OCI-LY7 (cell line): ENCODE data around the gene PLEKHG5. TPM values are rescaled to one million over a fixed set of nuclear protein-coding genes. Genes with fewer than 3 reads are reported as not detected.

Experiments
- BruUV-seq: library from RNA; stranded (reverse); fragments of 400-500 nt; replicated peaks from 2 replicates; lab custom pipeline; 2021; lab: Mats Ljungman, UMichigan
- CTCF ChIA-PET: fragments of 300-600 bp; sonication (Branson Sonifier 250); formaldehyde crosslinking; loops from one replicate; lab custom pipeline; 2022; ENCODE audit warnings: antibody characterized with exemption; ENCODE audit not compliant: unreplicated experiment; lab: Charles Lee
- POLR2A ChIA-PET: fragments of 300-600 bp; sonication (Branson Sonifier 250); formaldehyde crosslinking; loops from one replicate; lab custom pipeline; 2022; ENCODE audit warnings: antibody characterized with exemption; lab: Charles Lee
- DNase-seq: peaks from one replicate; pipeline ENCODE4 v3.0.0-alpha.2; 2015; ENCODE audit warnings: low spot score
- H2AFZ ChIP-seq: fragments of 200-600 bp; sonication (generic), shearing (Covaris generic); 2 replicates; pipeline ENCODE4 v1.6.1; 2014; ENCODE audit warnings: mild to moderate bottlenecking, antibody characterized with exemption, low read length, moderate library complexity
- H3K27ac ChIP-seq: fragments of 200-600 bp; sonication (generic); 2 replicates; pipeline ENCODE4 v1.5.1; 2014; ENCODE audit warnings: mixed run types, low read depth, mild to moderate bottlenecking, moderate library complexity, low read length, inconsistent platforms; ENCODE audit not compliant: poor library complexity, severe bottlenecking
- H3K36me3 ChIP-seq: fragments of 200-600 bp; sonication (generic); 2 replicates; pipeline ENCODE4 v1.6.1; 2014; ENCODE audit warnings: mild to moderate bottlenecking, antibody characterized with exemption, low read length, moderate library complexity, mixed read lengths; ENCODE audit not compliant: insufficient read depth
- H3K4me1 ChIP-seq: fragments of 200-600 bp; sonication (generic); 2 replicates; pipeline ENCODE4 v1.5.1; 2014; ENCODE audit warnings: mild to moderate bottlenecking, low read length; ENCODE audit not compliant: insufficient read depth, poor library complexity, severe bottlenecking
- H3K4me2 ChIP-seq: fragments of 200-600 bp; sonication (generic); 2 replicates; pipeline ENCODE4 v1.6.1; 2014; ENCODE audit warnings: mild to moderate bottlenecking, low read length
- H3K4me3 ChIP-seq: fragments of 200-600 bp; sonication (generic); 2 replicates; pipeline ENCODE4 v1.5.1; 2014; ENCODE audit warnings: mild to moderate bottlenecking, low read depth, low read length; ENCODE audit not compliant: poor library complexity, severe bottlenecking
- H3K79me2 ChIP-seq: fragments of 200-600 bp; sonication (generic); 2 replicates; pipeline ENCODE4 v1.6.1; 2016; ENCODE audit warnings: low read depth, mild to moderate bottlenecking, low read length, moderate library complexity, mixed read lengths; ENCODE audit not compliant: insufficient read depth
- H3K9me2 ChIP-seq: fragments of 200-600 bp; sonication (generic); 2 replicates; pipeline ENCODE4 v1.6.1; 2016; ENCODE audit warnings: mild to moderate bottlenecking, low read length, mixed read lengths; ENCODE audit not compliant: insufficient read depth
- H3K9me3 ChIP-seq: fragments of 200-600 bp; sonication (generic); 2 replicates; pipeline ENCODE4 v1.6.1; 2014; ENCODE audit warnings: mild to moderate bottlenecking, mixed run types, low read length, mixed read lengths
- H4K20me1 ChIP-seq: fragments of 200-600 bp; sonication (generic); 2 replicates; pipeline ENCODE4 v1.6.1; 2014; ENCODE audit warnings: mild to moderate bottlenecking, antibody characterized with exemption, low read length, moderate library complexity, mixed read lengths; ENCODE audit not compliant: insufficient read depth
- EZH2phosphoT487 ChIP-seq: fragments of 200-600 bp; sonication (generic); IDR thresholded peaks from 2 replicates; pipeline ENCODE4 v1.6.1; 2018; ENCODE audit warnings: low read depth, borderline replicate concordance, mild to moderate bottlenecking, mixed run types, antibody characterized with exemption, low read length, moderate library complexity, mixed read lengths
- intact Hi-C: fragments of 100-400 bp; cut with micrococcal nuclease; formaldehyde crosslinking; loops from one replicate; pipeline ENCODE4 v1.10.0; 2022; ENCODE audit not compliant: unreplicated experiment
- total RNA-seq, 2 experiments: library from RNA; depleted of rRNA in 1 of 2; stranded (reverse); fragments of >200 nt in 1 of 2; shearing (Covaris generic) in 1 of 2; gene quantifications; 2 replicates each; pipeline ENCODE4 v1.2.3, GENCODE V29; 2014 to 2022
- TF ChIP-seq, protein P1 (sequence below): fragments of 200-600 bp; sonication (generic); conservative IDR thresholded peaks from 2 replicates; pipeline ENCODE4 v1.5.1; 2014; ENCODE audit warnings: mild to moderate bottlenecking, antibody characterized with exemption, low read length, moderate library complexity, mixed read lengths

PLEKHG5 gene
- total RNA-seq, 2 experiments from 2014 or later: 1.6 to 2.4 TPM

DNA sequence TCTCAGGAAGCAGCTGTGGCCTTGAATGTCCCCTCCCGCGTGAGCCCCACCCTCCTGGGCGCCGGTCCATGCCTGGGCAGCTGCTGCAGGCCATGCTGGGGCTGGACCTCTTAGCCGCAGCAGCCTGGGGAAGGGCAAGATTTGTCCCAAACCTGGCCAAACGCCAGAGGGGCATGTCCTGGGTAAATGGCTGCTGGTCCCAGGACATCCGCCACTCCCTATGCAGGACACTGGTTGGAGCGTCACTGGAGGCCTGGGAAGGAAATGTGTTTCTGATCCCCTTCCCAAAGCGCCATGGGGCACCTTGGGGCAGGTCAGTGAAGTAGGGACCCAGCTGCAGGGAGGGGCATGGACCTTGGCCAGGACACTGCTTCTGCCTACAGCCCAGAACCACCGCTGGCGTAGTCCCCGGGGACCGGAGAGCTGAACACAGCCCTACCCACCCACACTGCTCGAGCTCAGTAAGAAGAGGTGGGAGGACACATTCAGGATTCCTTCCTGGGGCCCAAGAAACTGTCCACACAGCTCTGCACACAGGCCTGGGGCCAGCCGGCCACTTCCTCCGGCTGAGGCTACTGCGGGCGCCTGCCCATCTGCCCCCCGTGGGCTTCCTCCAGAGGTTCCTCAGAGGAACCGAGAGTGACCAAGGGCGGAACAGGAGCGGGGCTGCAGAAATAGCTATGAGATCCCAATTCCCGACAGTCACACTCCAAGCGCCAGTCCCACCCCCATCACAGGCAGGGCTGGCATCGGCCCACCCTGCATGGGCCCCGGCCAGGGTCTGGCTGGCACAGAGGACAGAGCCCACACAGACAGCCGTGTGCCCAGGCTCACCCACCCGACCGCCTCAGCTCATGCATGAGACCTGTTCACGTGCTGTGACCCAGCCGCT lies 10.8 kb upstream of the PLEKHG5 start:
- DNase-seq: no peak
- no peaks in the 10 kb centered on the region for H3K9me3 ChIP-seq
- TF ChIP-seq, protein P1, sequence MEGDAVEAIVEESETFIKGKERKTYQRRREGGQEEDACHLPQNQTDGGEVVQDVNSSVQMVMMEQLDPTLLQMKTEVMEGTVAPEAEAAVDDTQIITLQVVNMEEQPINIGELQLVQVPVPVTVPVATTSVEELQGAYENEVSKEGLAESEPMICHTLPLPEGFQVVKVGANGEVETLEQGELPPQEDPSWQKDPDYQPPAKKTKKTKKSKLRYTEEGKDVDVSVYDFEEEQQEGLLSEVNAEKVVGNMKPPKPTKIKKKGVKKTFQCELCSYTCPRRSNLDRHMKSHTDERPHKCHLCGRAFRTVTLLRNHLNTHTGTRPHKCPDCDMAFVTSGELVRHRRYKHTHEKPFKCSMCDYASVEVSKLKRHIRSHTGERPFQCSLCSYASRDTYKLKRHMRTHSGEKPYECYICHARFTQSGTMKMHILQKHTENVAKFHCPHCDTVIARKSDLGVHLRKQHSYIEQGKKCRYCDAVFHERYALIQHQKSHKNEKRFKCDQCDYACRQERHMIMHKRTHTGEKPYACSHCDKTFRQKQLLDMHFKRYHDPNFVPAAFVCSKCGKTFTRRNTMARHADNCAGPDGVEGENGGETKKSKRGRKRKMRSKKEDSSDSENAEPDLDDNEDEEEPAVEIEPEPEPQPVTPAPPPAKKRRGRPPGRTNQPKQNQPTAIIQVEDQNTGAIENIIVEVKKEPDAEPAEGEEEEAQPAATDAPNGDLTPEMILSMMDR: no peak
- no peak for TF ChIP-seq EZH2phosphoT487
- no peaks in the 10 kb centered on the region for H3K4me1 ChIP-seq
- intact Hi-C loops: no loop called here
- H4K20me1 ChIP-seq: no peaks in the 10 kb centered on the region
- CTCF ChIA-PET: no interaction called here
- no peak overlapping the region for H2AFZ ChIP-seq
- no TSS peak for BruUV-seq
- no peaks in the 10 kb centered on the region for H3K36me3 ChIP-seq
- H3K27ac ChIP-seq: no peak overlapping the region
- no peaks in the 10 kb centered on the region for H3K9me2 ChIP-seq
- no peak overlapping the region for H3K4me2 ChIP-seq
- POLR2A ChIA-PET: no interaction called here
- no peaks in the 10 kb centered on the region for H3K79me2 ChIP-seq
- H3K4me3 ChIP-seq: no peak overlapping the region

DNA sequence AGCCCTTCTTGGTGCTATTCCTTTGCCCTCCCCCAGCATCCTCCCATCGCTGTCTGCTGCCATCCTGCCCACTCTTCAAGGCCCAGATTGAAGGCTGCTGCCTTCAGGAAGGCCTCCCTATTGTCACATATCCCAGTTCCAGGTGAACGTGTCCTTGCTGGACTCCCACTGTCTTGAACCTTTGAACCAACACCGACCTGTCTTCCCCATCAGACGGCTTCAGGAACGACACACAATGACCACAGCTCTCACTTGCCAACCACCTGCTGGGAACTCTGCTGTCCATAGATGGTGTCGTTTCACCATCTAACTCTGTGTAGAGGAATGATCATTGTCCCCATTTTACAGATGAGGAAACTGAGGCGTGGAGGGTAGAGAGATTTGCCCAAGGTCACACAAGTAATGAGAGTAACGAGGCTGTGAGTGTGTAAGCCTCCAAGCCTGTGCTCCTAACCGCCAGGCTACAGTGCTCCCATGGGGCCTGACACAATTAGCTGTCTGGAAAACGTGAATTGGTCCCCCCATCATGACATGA lies 9.9 kb upstream of the PLEKHG5 start:
- ChIA-PET POLR2A (no interaction called here), CTCF (no interaction called here)
- Histone ChIP-seq H3K9me2 (no peaks in the 10 kb centered on the region), H3K9me3 (no peaks in the 10 kb centered on the region), H3K36me3 (no peaks in the 10 kb centered on the region), H3K4me3 (no peak overlapping the region), H3K27ac (no peak overlapping the region), H3K4me2 (no peak overlapping the region), H2AFZ (no peak overlapping the region), H3K4me1 (no peaks in the 10 kb centered on the region), H3K79me2 (no peaks in the 10 kb centered on the region), H4K20me1 (no peaks in the 10 kb centered on the region)
- no peak for DNase-seq
- intact Hi-C loops: no loop called here
- no peak for TF ChIP-seq EZH2phosphoT487
- TF ChIP-seq, protein P1: no peak
- no TSS peak for BruUV-seq
